22Rv1 (cell line): ENCODE data around the gene SF3B6.

Experiments
- CTCF ChIP-seq: fragments of 450-650 bp; IDR thresholded peaks from 2 replicates; pipeline ENCODE4 v1.5.1; 2017; ENCODE audit warnings: mild to moderate bottlenecking
- ZFX ChIP-seq: fragments of 450-650 bp; IDR thresholded peaks from 2 replicates; pipeline ENCODE4 v1.6.1; 2017; ENCODE audit warnings: antibody characterized with exemption, borderline replicate concordance

GRCh38 chr2:24049485-24050021, 26.6 kb downstream of the SF3B6 start, which contains the start of gene FKBP1B:
- TF ChIP-seq CTCF (no peak), ZFX (no peak)
